Loucy (cell line): ENCODE results near the gene SLC1A1.
"Not testable (repeated sequence)": the region's sequence is repeated elsewhere in the genome, so short reads cannot be mapped to it uniquely, and the experiment has no call there.

Experiments
- H2AFZ ChIP-seq: fragments of 200-600 bp; sonication (generic); 2 replicates; pipeline ENCODE4 v1.6.0; 2016; ENCODE audit warnings: antibody characterized with exemption, mild to moderate bottlenecking, low read length, moderate library complexity
- H3F3A ChIP-seq: fragments of 200-600 bp; 2 replicates; pipeline ENCODE4 v1.6.0; 2016; ENCODE audit warnings: antibody characterized with exemption, low read depth, mild to moderate bottlenecking
- H3K27me3 ChIP-seq: fragments of 200-600 bp; sonication (generic); 2 replicates; pipeline ENCODE4 v1.6.1; 2014; ENCODE audit warnings: low read length, mild to moderate bottlenecking; ENCODE audit not compliant: insufficient read depth, poor library complexity, severe bottlenecking
- H3K36me3 ChIP-seq: fragments of 200-600 bp; sonication (generic); 2 replicates; pipeline ENCODE4 v1.6.1; 2016; ENCODE audit warnings: low read length; ENCODE audit not compliant: insufficient read depth
- H3K4me1 ChIP-seq: fragments of 200-600 bp; sonication (generic); 2 replicates; pipeline ENCODE4 v1.5.1; 2014; ENCODE audit warnings: low read length, mild to moderate bottlenecking; ENCODE audit not compliant: insufficient read depth, poor library complexity, severe bottlenecking
- H3K4me2 ChIP-seq: fragments of 200-600 bp; sonication (generic); 2 replicates; pipeline ENCODE4 v1.6.0; 2014; ENCODE audit warnings: antibody characterized with exemption, low read length, low read depth, mild to moderate bottlenecking; ENCODE audit not compliant: poor library complexity, severe bottlenecking
- H3K4me3 ChIP-seq: fragments of 200-600 bp; sonication (generic); 2 replicates; pipeline ENCODE4 v1.5.1; 2014; ENCODE audit warnings: low read length, mild to moderate bottlenecking, mixed read lengths; ENCODE audit not compliant: poor library complexity, severe bottlenecking
- H3K79me2 ChIP-seq: fragments of 200-600 bp; sonication (generic); 2 replicates; pipeline ENCODE4 v1.6.1; 2014; ENCODE audit warnings: low read length; ENCODE audit not compliant: insufficient read depth
- H3K9ac ChIP-seq: fragments of 200-600 bp; sonication (generic); 2 replicates; pipeline ENCODE4 v1.6.0; 2014; ENCODE audit warnings: mild to moderate bottlenecking, low read depth, low read length, moderate library complexity; ENCODE audit not compliant: poor library complexity, severe bottlenecking
- H3K9me2 ChIP-seq: fragments of 200-600 bp; sonication (generic); replicated peaks from 2 replicates; pipeline ENCODE4 v1.6.1; 2016; ENCODE audit warnings: low read depth, low read length, mixed read lengths
- H3K9me3 ChIP-seq: fragments of 200-600 bp; sonication (generic); 2 replicates; pipeline ENCODE4 v1.6.1; 2014; ENCODE audit warnings: mild to moderate bottlenecking, antibody characterized with exemption, low read length, low read depth; ENCODE audit not compliant: insufficient read depth
- H4K20me1 ChIP-seq: fragments of 200-600 bp; sonication (generic); 2 replicates; pipeline ENCODE4 v1.6.0; 2014; ENCODE audit warnings: antibody characterized with exemption, low read length, mild to moderate bottlenecking; ENCODE audit not compliant: insufficient read depth, poor library complexity, severe bottlenecking
- CTCF ChIP-seq: fragments of 200-600 bp; sonication (generic); conservative IDR thresholded peaks from 2 replicates; pipeline ENCODE4 v1.5.1; 2014; ENCODE audit warnings: mild to moderate bottlenecking, antibody characterized with exemption, low read length
- EZH2phosphoT487 ChIP-seq: fragments of 200-600 bp; IDR thresholded peaks from 2 replicates; pipeline ENCODE4 v1.6.1; 2018; ENCODE audit warnings: antibody characterized with exemption, mild to moderate bottlenecking, moderate library complexity, borderline replicate concordance

SLC1A1 gene

DNA sequence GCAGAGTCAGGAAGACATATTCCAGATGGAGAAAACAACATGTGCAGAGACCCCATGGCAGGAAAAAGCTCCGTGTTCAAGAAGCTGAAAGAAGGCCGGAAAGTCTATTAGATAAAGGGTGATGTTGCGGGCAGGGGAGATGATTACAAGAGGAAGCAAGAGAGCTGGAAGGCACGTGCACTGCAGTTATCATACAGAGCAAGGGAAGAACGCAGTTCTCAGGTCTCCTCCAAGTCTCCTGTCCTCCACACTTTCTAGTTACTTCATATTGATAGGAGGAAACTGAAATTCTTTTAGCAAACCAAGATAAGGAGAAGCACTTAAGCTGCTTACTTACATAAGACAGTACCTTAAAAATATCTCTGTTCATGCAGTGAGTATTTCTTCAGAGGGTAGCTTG, 113.6 kb downstream of the SLC1A1 start:
- no peaks in the 10 kb centered on the region for H3K36me3 ChIP-seq

GRCh38 chr9:4604678-4605095, 114.4 kb downstream of the SLC1A1 start:
- TF ChIP-seq EZH2phosphoT487, result no peak
- peak; percentile 81 for TF ChIP-seq CTCF
- H3K36me3 ChIP-seq, result no peaks in the 10 kb centered on the region

More for the DNA sequence above, 113.6 kb downstream of the SLC1A1 start:
- H4K20me1 ChIP-seq, result no peaks in the 10 kb centered on the region
- H3K9me3 ChIP-seq, result no peaks in the 10 kb centered on the region
- no peak for TF ChIP-seq CTCF
- no peak for TF ChIP-seq EZH2phosphoT487
- no peak overlapping the region for H3K4me3 ChIP-seq
- H3K4me1 ChIP-seq, result no peaks in the 10 kb centered on the region
- no peaks in the 10 kb centered on the region for H3K79me2 ChIP-seq
- no peaks in the 10 kb centered on the region for H3K9me2 ChIP-seq
- no peak overlapping the region for H3K9ac ChIP-seq
- H3K27me3 ChIP-seq, result peaks cover 41% of the 10 kb centered on the region
- no peak overlapping the region for H3K4me2 ChIP-seq
- H2AFZ ChIP-seq, result no peak overlapping the region
- no peaks in the 10 kb centered on the region for H3F3A ChIP-seq

GRCh38 chr9:4606033-4606432, 115.8 kb downstream of the SLC1A1 start:
- not testable (repeated sequence) for H2AFZ ChIP-seq, H3K9ac ChIP-seq, H3K4me2 ChIP-seq, H3K4me1 ChIP-seq, H3K4me3 ChIP-seq, H3F3A ChIP-seq, H3K9me2 ChIP-seq, H4K20me1 ChIP-seq, H3K36me3 ChIP-seq, H3K79me2 ChIP-seq, H3K9me3 ChIP-seq
- peaks cover 30% of the 10 kb centered on the region for H3K27me3 ChIP-seq

More at GRCh38 chr9:4604678-4605095, 114.4 kb downstream of the SLC1A1 start:
- peaks cover 41% of the 10 kb centered on the region for H3K27me3 ChIP-seq
- no peak overlapping the region for H2AFZ ChIP-seq
- H3K4me2 ChIP-seq, result no peak overlapping the region
- no peak overlapping the region for H3K4me3 ChIP-seq
- no peaks in the 10 kb centered on the region for H3K4me1 ChIP-seq
- H3K9me3 ChIP-seq, result no peaks in the 10 kb centered on the region
- no peaks in the 10 kb centered on the region for H3F3A ChIP-seq
- no peaks in the 10 kb centered on the region for H3K79me2 ChIP-seq
- H4K20me1 ChIP-seq, result no peaks in the 10 kb centered on the region
- no peak overlapping the region for H3K9ac ChIP-seq
- H3K9me2 ChIP-seq, result no peaks in the 10 kb centered on the region

DNA sequence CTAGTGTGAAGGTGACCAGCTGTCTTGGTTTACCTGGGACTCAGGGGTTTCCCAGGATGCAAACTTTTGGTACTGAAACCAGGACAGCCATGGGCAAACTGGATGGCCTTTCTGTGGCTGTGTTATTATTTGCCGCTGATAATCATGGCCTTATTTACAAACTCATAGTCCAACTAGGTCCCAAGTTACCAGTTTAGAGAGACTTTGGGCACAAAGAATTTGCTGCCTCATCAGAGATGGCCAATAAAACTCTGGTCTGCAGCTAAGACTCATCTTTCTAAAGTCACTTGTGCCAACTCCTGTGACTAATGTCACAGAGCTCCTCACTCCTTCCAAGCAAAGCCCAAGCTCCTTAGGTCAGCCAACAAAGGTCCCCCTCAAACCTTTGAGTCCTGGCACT, 124.4 kb downstream of the SLC1A1 start:
- peaks cover 78% of the 10 kb centered on the region for H3K27me3 ChIP-seq
- H3K4me3 ChIP-seq, result no peak overlapping the region
- TF ChIP-seq CTCF (no peak), EZH2phosphoT487 (no peak)

More for the DNA sequence above, 124.4 kb downstream of the SLC1A1 start:
- Histone ChIP-seq H2AFZ (no peak overlapping the region), H3K4me2 (no peak overlapping the region), H4K20me1 (no peaks in the 10 kb centered on the region), H3K9me2 (no peaks in the 10 kb centered on the region), H3K9me3 (no peaks in the 10 kb centered on the region), H3K36me3 (no peaks in the 10 kb centered on the region), H3K4me1 (peaks cover 3% of the 10 kb centered on the region), H3F3A (no peaks in the 10 kb centered on the region), H3K79me2 (no peaks in the 10 kb centered on the region), H3K9ac (no peak overlapping the region)
